GM12801 (cell line): ENCODE results near the gene SUSD1.

ENCODE experiments used
- CTCF ChIP-seq: IDR thresholded peaks from one replicate; pipeline ENCODE4 v1.5.1; 2011; ENCODE audit warnings: control low read depth; ENCODE audit not compliant: insufficient read length; ENCODE audit errors: extremely low read depth

Gene SUSD1

GRCh38 chr9:112174965-112175795, at the start of gene SUSD1:
Gene SUSD1, minus strand, starts transcription at chr9:112175297. Its CDS starts 62 bp downstream, at chr9:112175235.
- TF ChIP-seq CTCF: no peak

- no peak for TF ChIP-seq CTCF
Observed at GRCh38 chr9:112224401-112225289, 49.5 kb upstream of the SUSD1 start.

GRCh38 chr9:112218908-112219307, 43.8 kb upstream of the SUSD1 start:
- no peak for TF ChIP-seq CTCF

- no peak for TF ChIP-seq CTCF
Observed at GRCh38 chr9:112212926-112213325, 37.8 kb upstream of the SUSD1 start.

- TF ChIP-seq CTCF: no peak
Observed at GRCh38 chr9:112207451-112207850, 32.4 kb upstream of the SUSD1 start.

GRCh38 chr9:112203536-112203935, 28.4 kb upstream of the SUSD1 start:
- TF ChIP-seq CTCF: no peak

- TF ChIP-seq CTCF: no peak
Observed at GRCh38 chr9:112200711-112201110, 25.6 kb upstream of the SUSD1 start.
